Fibroblast of lung (primary cell): ENCODE data around the gene C5orf63. TPM values are rescaled to one million over a fixed set of nuclear protein-coding genes. Genes with fewer than 3 reads are reported as not detected.

Experiments
- DNase-seq, 2 donors: peaks; one replicate each; pipeline versions ENCODE4 v3.0.0 to v3.0.0-alpha.2; 2010; ENCODE audit warnings: low read depth in 2 of 2
- H2AFZ ChIP-seq: 2 replicates; pipeline ENCODE4 v1.5.1; 2012; ENCODE audit warnings: low read length, control low read depth, inconsistent platforms
- H3K27ac ChIP-seq: 2 replicates; pipeline ENCODE4 v1.5.1; 2011; ENCODE audit warnings: low read length, control low read depth; ENCODE audit not compliant: insufficient read depth
- H3K27me3 ChIP-seq: 2 replicates; pipeline ENCODE4 v1.5.1; 2011; ENCODE audit warnings: mild to moderate bottlenecking, low read length; ENCODE audit not compliant: control insufficient read depth, insufficient read depth
- H3K36me3 ChIP-seq: 2 replicates; pipeline ENCODE4 v1.5.1; 2011; ENCODE audit warnings: low read length; ENCODE audit not compliant: control insufficient read depth, insufficient read depth
- H3K4me1 ChIP-seq: 2 replicates; pipeline ENCODE4 v1.5.1; 2011; ENCODE audit warnings: low read length; ENCODE audit not compliant: control insufficient read depth, insufficient read depth; ENCODE audit errors: extremely low read depth
- H3K4me2 ChIP-seq: 2 replicates; pipeline ENCODE4 v1.5.1; 2011; ENCODE audit warnings: low read length, control low read depth; ENCODE audit not compliant: insufficient read depth; ENCODE audit errors: extremely low read depth
- H3K4me3 ChIP-seq, 4 experiments: fragments of 200-600 bp in 1 of 4; sonication (generic) in 1 of 4; replicated peaks in 1 of 4; 2 replicates each; pipeline ENCODE4 v1.5.1; 2011 to 2016; ENCODE audit warnings: low read length in 4 of 4, low read depth in 3 of 4, mild to moderate bottlenecking in 3 of 4, control low read depth in 2 of 4, inconsistent platforms in 1 of 4, mixed read lengths in 1 of 4; ENCODE audit not compliant: insufficient read depth in 1 of 4; ENCODE audit errors: control extremely low read depth in 1 of 4
- H3K79me2 ChIP-seq: 2 replicates; pipeline ENCODE4 v1.5.1; 2012; ENCODE audit warnings: mild to moderate bottlenecking, low read length, inconsistent platforms; ENCODE audit not compliant: control insufficient read depth, insufficient read depth
- H3K9ac ChIP-seq: 2 replicates; pipeline ENCODE4 v1.5.1; 2011; ENCODE audit warnings: mild to moderate bottlenecking, low read length, control low read depth; ENCODE audit not compliant: insufficient read depth
- H3K9me3 ChIP-seq: 2 replicates; pipeline ENCODE4 v1.5.1; 2012; ENCODE audit warnings: low read depth, low read length; ENCODE audit not compliant: control insufficient read depth, insufficient read depth
- H4K20me1 ChIP-seq: 2 replicates; pipeline ENCODE4 v1.5.1; 2011; ENCODE audit warnings: low read length; ENCODE audit not compliant: control insufficient read depth, insufficient read depth; ENCODE audit errors: extremely low read depth
- CTCF ChIP-seq, 2 donors: IDR thresholded peaks in 1 of 2; conservative IDR thresholded peaks in 1 of 2; 1 replicate in 1 of 2; 2 replicates in 1 of 2; pipeline ENCODE4 v1.5.1; 2011 to 2012; ENCODE audit warnings: low read length in 2 of 2, control low read depth in 1 of 2, inconsistent platforms in 1 of 2, low read depth in 1 of 2, mild to moderate bottlenecking in 1 of 2
- EZH2 ChIP-seq: IDR thresholded peaks from 2 replicates; pipeline ENCODE4 v1.5.1; 2012; ENCODE audit warnings: low read length, control low read depth, mild to moderate bottlenecking; ENCODE audit errors: missing control alignments
- polyA plus RNA-seq, 2 donors: library from polyadenylated mRNA; depleted of rRNA in 1 of 2; stranded (reverse) in 1 of 2; unstranded in 1 of 2; fragments of >200 nt; gene quantifications; 2 replicates each; pipeline ENCODE4 v1.2.1, GENCODE V29; 2011 to 2012; ENCODE audit warnings: missing spikeins in 1 of 2
- total RNA-seq: library from RNA; depleted of rRNA; stranded (reverse); fragments of >200 nt; gene quantifications from 2 replicates; pipeline ENCODE4 v1.2.1, GENCODE V29; 2014

C5orf63 gene
- total and polyA plus RNA-seq, 2 donors (not counting 1 experiment from before 2014, with no cell fraction given): 2.9 to 4.0 TPM

DNA sequence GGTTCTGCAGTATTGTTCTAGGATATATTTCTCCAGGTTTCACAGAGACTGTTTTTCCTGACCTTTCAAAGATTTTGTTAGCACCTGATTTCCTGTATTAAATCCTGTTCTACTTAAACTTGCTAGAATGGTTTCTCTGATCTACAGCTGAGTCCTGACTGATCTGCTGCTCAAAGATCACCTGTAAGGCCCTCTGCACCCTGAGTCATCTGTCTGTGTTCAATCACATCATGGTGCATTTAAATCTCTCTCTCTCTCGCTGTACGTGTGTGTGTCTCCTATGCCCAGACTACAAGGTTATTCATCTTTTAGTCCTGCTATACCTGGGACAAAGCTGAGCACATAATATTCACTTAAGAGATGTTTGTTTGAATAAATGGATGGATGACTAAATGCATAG lies 13.3 kb upstream of the C5orf63 start:
- no peak overlapping the region for H3K4me2 ChIP-seq
- no peak overlapping the region for H3K9ac ChIP-seq
- no peak overlapping the region for H3K27ac ChIP-seq
- no peak for TF ChIP-seq CTCF (conservative IDR thresholded peaks at IDR 0.05 in 1 of 2, IDR thresholded peaks at IDR 0.05 in 1 of 2; ENCODE audit: low read depth in 1 of 2, low read length in 2 of 2)
- no peak for TF ChIP-seq EZH2
- no peaks in the 10 kb centered on the region for H3K9me3 ChIP-seq
- no peaks in the 10 kb centered on the region for H3K79me2 ChIP-seq
- H3K4me3 ChIP-seq: no peak overlapping the region
- no peaks in the 10 kb centered on the region for H3K27me3 ChIP-seq
- DNase-seq: no peak
- no peak overlapping the region for H2AFZ ChIP-seq
- no peaks in the 10 kb centered on the region for H4K20me1 ChIP-seq
- H3K36me3 ChIP-seq: no peaks in the 10 kb centered on the region
- H3K4me1 ChIP-seq: peaks cover 6% of the 10 kb centered on the region

DNA sequence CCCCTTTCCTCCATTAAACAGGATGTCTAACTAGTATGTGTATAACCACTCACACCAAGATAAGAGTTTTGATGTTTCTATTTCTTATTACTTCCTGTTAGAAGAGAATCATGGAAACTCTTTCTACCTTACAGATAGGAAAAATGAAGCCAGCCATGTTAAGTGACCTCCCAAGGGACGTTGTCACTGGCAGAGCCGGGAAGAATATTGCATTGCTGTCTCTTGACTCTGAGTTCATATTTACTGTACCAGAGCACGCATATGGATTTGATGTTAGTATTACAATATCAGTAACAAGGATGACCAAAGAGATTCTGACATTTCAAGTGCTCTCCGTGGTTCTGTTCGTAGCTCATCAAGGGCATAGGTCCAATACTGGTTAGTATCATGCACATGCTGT lies 12.5 kb upstream of the C5orf63 start:
- no peak for DNase-seq
- Histone ChIP-seq H2AFZ (no peak overlapping the region), H4K20me1 (no peaks in the 10 kb centered on the region), H3K79me2 (no peaks in the 10 kb centered on the region), H3K4me3 (no peak overlapping the region), H3K9me3 (no peaks in the 10 kb centered on the region), H3K27ac (no peak overlapping the region), H3K27me3 (no peaks in the 10 kb centered on the region), H3K4me2 (no peak overlapping the region), H3K9ac (no peak overlapping the region), H3K36me3 (no peaks in the 10 kb centered on the region), H3K4me1 (peaks cover 6% of the 10 kb centered on the region)
- TF ChIP-seq EZH2 (no peak), CTCF (conservative IDR thresholded peaks at IDR 0.05 in 1 of 2, IDR thresholded peaks at IDR 0.05 in 1 of 2; ENCODE audit: low read depth in 1 of 2, low read length in 2 of 2) (no peak)

- no peaks in the 10 kb centered on the region for H3K27me3 ChIP-seq
- H3K4me3 ChIP-seq: no peak overlapping the region
- no peaks in the 10 kb centered on the region for H3K79me2 ChIP-seq
- peaks cover 6% of the 10 kb centered on the region for H3K4me1 ChIP-seq
- no peak for DNase-seq
- H3K4me2 ChIP-seq: no peak overlapping the region
- no peak overlapping the region for H3K27ac ChIP-seq
- H3K9ac ChIP-seq: no peak overlapping the region
- TF ChIP-seq EZH2 (no peak), CTCF (conservative IDR thresholded peaks at IDR 0.05 in 1 of 2, IDR thresholded peaks at IDR 0.05 in 1 of 2; ENCODE audit: low read depth in 1 of 2, low read length in 2 of 2) (no peak)
- no peaks in the 10 kb centered on the region for H3K36me3 ChIP-seq
- no peaks in the 10 kb centered on the region for H4K20me1 ChIP-seq
- H3K9me3 ChIP-seq: no peaks in the 10 kb centered on the region
- no peak overlapping the region for H2AFZ ChIP-seq
Observed at GRCh38 chr5:127085371-127085770, 12.1 kb upstream of the C5orf63 start.
